GM19467 (cell line): ENCODE measurements around the gene WSB1.

Experiments used
- ATAC-seq: cut with Tn5 transposase; IDR thresholded peaks from one replicate; pipeline ENCODE4 v1.9.1; 2021; ENCODE audit warnings: mild to moderate bottlenecking, moderate library complexity; ENCODE audit not compliant: unreplicated experiment

Gene WSB1

GRCh38 chr17:27333410-27333980 lies 39.6 kb downstream of the WSB1 start:
- no peak for ATAC-seq

- no peak for ATAC-seq
Measured at GRCh38 chr17:27336184-27336583, 42.3 kb downstream of the WSB1 start.

GRCh38 chr17:27338536-27338985 lies 44.6 kb downstream of the WSB1 start:
- peak; percentile 46 for ATAC-seq

GRCh38 chr17:27339198-27339835 lies 45.4 kb downstream of the WSB1 start:
- peak; percentile 50 for ATAC-seq

- ATAC-seq: no peak
Measured at GRCh38 chr17:27339836-27340550, 46.1 kb downstream of the WSB1 start.

GRCh38 chr17:27340575-27340974 lies 46.7 kb downstream of the WSB1 start:
- no peak for ATAC-seq

GRCh38 chr17:27341041-27341471 lies 47.1 kb downstream of the WSB1 start:
- ATAC-seq: no peak

GRCh38 chr17:27342059-27342458 lies 48.1 kb downstream of the WSB1 start:
- ATAC-seq: no peak

- no peak for ATAC-seq
Measured at GRCh38 chr17:27343294-27343693, 49.4 kb downstream of the WSB1 start.

- ATAC-seq: no peak
Measured at GRCh38 chr17:27343977-27344607, 50.2 kb downstream of the WSB1 start.

GRCh38 chr17:27345141-27345904 lies 51.4 kb downstream of the WSB1 start:
- no peak for ATAC-seq

- ATAC-seq: no peak
Measured at GRCh38 chr17:27346228-27346899, 52.5 kb downstream of the WSB1 start.

- no peak for ATAC-seq
Measured at GRCh38 chr17:27348196-27348595, 54.3 kb downstream of the WSB1 start.

- no peak for ATAC-seq
Measured at GRCh38 chr17:27349540-27350021, 55.7 kb downstream of the WSB1 start.

GRCh38 chr17:27351759-27352158 lies 57.8 kb downstream of the WSB1 start:
- ATAC-seq: no peak

- ATAC-seq: no peak
Measured at GRCh38 chr17:27352448-27353032, 58.6 kb downstream of the WSB1 start.

GRCh38 chr17:27353033-27353460 lies 59.1 kb downstream of the WSB1 start:
- ATAC-seq: no peak

GRCh38 chr17:27353461-27354050 lies 59.6 kb downstream of the WSB1 start:
- peak; percentile 61 for ATAC-seq

- ATAC-seq: no peak
Measured at GRCh38 chr17:27354051-27354490, 60.2 kb downstream of the WSB1 start.
